Fibroblast of lung (primary cell): ENCODE results near the gene WHAMM. TPM values are rescaled to one million over a fixed set of nuclear protein-coding genes. Genes with fewer than 3 reads are reported as not detected.

ENCODE experiments used
- DNase-seq, 2 donors: peaks; one replicate each; pipeline versions ENCODE4 v3.0.0 to v3.0.0-alpha.2; 2010; ENCODE audit warnings: low read depth in 2 of 2
- H2AFZ ChIP-seq: 2 replicates; pipeline ENCODE4 v1.5.1; 2012; ENCODE audit warnings: low read length, control low read depth, inconsistent platforms
- H3K27ac ChIP-seq: 2 replicates; pipeline ENCODE4 v1.5.1; 2011; ENCODE audit warnings: low read length, control low read depth; ENCODE audit not compliant: insufficient read depth
- H3K27me3 ChIP-seq: 2 replicates; pipeline ENCODE4 v1.5.1; 2011; ENCODE audit warnings: mild to moderate bottlenecking, low read length; ENCODE audit not compliant: control insufficient read depth, insufficient read depth
- H3K36me3 ChIP-seq: 2 replicates; pipeline ENCODE4 v1.5.1; 2011; ENCODE audit warnings: low read length; ENCODE audit not compliant: control insufficient read depth, insufficient read depth
- H3K4me1 ChIP-seq: 2 replicates; pipeline ENCODE4 v1.5.1; 2011; ENCODE audit warnings: low read length; ENCODE audit not compliant: control insufficient read depth, insufficient read depth; ENCODE audit errors: extremely low read depth
- H3K4me2 ChIP-seq: 2 replicates; pipeline ENCODE4 v1.5.1; 2011; ENCODE audit warnings: low read length, control low read depth; ENCODE audit not compliant: insufficient read depth; ENCODE audit errors: extremely low read depth
- H3K4me3 ChIP-seq, 4 experiments: fragments of 200-600 bp in 1 of 4; sonication (generic) in 1 of 4; replicated peaks in 1 of 4; 2 replicates each; pipeline ENCODE4 v1.5.1; 2011 to 2016; ENCODE audit warnings: low read length in 4 of 4, low read depth in 3 of 4, mild to moderate bottlenecking in 3 of 4, control low read depth in 2 of 4, inconsistent platforms in 1 of 4, mixed read lengths in 1 of 4; ENCODE audit not compliant: insufficient read depth in 1 of 4; ENCODE audit errors: control extremely low read depth in 1 of 4
- H3K79me2 ChIP-seq: 2 replicates; pipeline ENCODE4 v1.5.1; 2012; ENCODE audit warnings: mild to moderate bottlenecking, low read length, inconsistent platforms; ENCODE audit not compliant: control insufficient read depth, insufficient read depth
- H3K9ac ChIP-seq: 2 replicates; pipeline ENCODE4 v1.5.1; 2011; ENCODE audit warnings: mild to moderate bottlenecking, low read length, control low read depth; ENCODE audit not compliant: insufficient read depth
- H3K9me3 ChIP-seq: 2 replicates; pipeline ENCODE4 v1.5.1; 2012; ENCODE audit warnings: low read depth, low read length; ENCODE audit not compliant: control insufficient read depth, insufficient read depth
- H4K20me1 ChIP-seq: 2 replicates; pipeline ENCODE4 v1.5.1; 2011; ENCODE audit warnings: low read length; ENCODE audit not compliant: control insufficient read depth, insufficient read depth; ENCODE audit errors: extremely low read depth
- CTCF ChIP-seq, 2 donors: IDR thresholded peaks in 1 of 2; conservative IDR thresholded peaks in 1 of 2; 1 replicate in 1 of 2; 2 replicates in 1 of 2; pipeline ENCODE4 v1.5.1; 2011 to 2012; ENCODE audit warnings: low read length in 2 of 2, control low read depth in 1 of 2, inconsistent platforms in 1 of 2, low read depth in 1 of 2, mild to moderate bottlenecking in 1 of 2
- EZH2 ChIP-seq: IDR thresholded peaks from 2 replicates; pipeline ENCODE4 v1.5.1; 2012; ENCODE audit warnings: low read length, control low read depth, mild to moderate bottlenecking; ENCODE audit errors: missing control alignments
- polyA plus RNA-seq, 2 donors: library from polyadenylated mRNA; depleted of rRNA in 1 of 2; stranded (reverse) in 1 of 2; unstranded in 1 of 2; fragments of >200 nt; gene quantifications; 2 replicates each; pipeline ENCODE4 v1.2.1, GENCODE V29; 2011 to 2012; ENCODE audit warnings: missing spikeins in 1 of 2
- total RNA-seq: library from RNA; depleted of rRNA; stranded (reverse); fragments of >200 nt; gene quantifications from 2 replicates; pipeline ENCODE4 v1.2.1, GENCODE V29; 2014

Gene WHAMM
- total and polyA plus RNA-seq, 2 donors (not counting 1 experiment from before 2014, with no cell fraction given), result 5.3 to 5.6 TPM

DNA sequence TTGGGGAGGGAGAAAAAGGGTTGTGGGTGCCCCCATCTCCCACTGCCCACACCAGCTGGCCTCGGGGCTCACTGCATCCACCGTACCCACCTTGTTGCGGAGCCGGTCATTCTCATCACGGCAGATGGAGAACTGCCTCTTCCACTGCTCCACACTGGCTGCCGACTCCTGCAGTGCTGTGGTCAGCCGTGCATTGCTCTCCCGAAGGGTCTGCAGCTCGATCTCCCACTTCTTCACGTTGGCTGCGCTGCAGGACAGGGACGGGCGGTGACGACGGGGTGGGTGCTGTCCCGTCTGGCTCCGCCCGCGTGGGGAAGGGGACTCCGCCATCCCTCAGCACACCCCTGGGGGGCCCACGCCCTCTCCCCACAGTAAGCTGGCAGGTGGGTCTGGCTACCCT is 45.1 kb downstream of the WHAMM start:
- Histone ChIP-seq H2AFZ (no peak overlapping the region), H3K9ac (no peak overlapping the region), H3K27me3 (no peaks in the 10 kb centered on the region), H3K4me1 (no peaks in the 10 kb centered on the region), H3K4me2 (no peak overlapping the region), H3K79me2 (no peaks in the 10 kb centered on the region), H3K27ac (no peak overlapping the region), H3K36me3 (no peaks in the 10 kb centered on the region), H4K20me1 (no peaks in the 10 kb centered on the region), H3K9me3 (no peaks in the 10 kb centered on the region), H3K4me3 (no peak overlapping the region)
- TF ChIP-seq EZH2, result no peak
- TF ChIP-seq CTCF (conservative IDR thresholded peaks at IDR 0.05 in 1 of 2, IDR thresholded peaks at IDR 0.05 in 1 of 2; ENCODE audit: low read depth in 1 of 2, low read length in 2 of 2), result no peak
- no peak for DNase-seq

- H3K4me3 ChIP-seq, result no peak overlapping the region
- no peak overlapping the region for H3K4me2 ChIP-seq
- no peaks in the 10 kb centered on the region for H3K9me3 ChIP-seq
- no peaks in the 10 kb centered on the region for H4K20me1 ChIP-seq
- TF ChIP-seq EZH2 (no peak), CTCF (conservative IDR thresholded peaks at IDR 0.05 in 1 of 2, IDR thresholded peaks at IDR 0.05 in 1 of 2; ENCODE audit: low read depth in 1 of 2, low read length in 2 of 2) (no peak)
- no peak for DNase-seq
- no peak overlapping the region for H2AFZ ChIP-seq
- no peaks in the 10 kb centered on the region for H3K36me3 ChIP-seq
- no peak overlapping the region for H3K9ac ChIP-seq
- H3K79me2 ChIP-seq, result no peaks in the 10 kb centered on the region
- no peak overlapping the region for H3K27ac ChIP-seq
- no peaks in the 10 kb centered on the region for H3K4me1 ChIP-seq
- no peaks in the 10 kb centered on the region for H3K27me3 ChIP-seq
Observed at GRCh38 chr15:82855286-82856100, 46.1 kb downstream of the WHAMM start.

GRCh38 chr15:82856397-82857170 is 47.2 kb downstream of the WHAMM start:
- Histone ChIP-seq H3K27ac (no peak overlapping the region), H3K9me3 (no peaks in the 10 kb centered on the region), H3K79me2 (no peaks in the 10 kb centered on the region), H3K4me1 (no peaks in the 10 kb centered on the region), H4K20me1 (no peaks in the 10 kb centered on the region), H2AFZ (no peak overlapping the region), H3K4me3 (no peak overlapping the region), H3K9ac (no peak overlapping the region), H3K36me3 (no peaks in the 10 kb centered on the region), H3K4me2 (no peak overlapping the region), H3K27me3 (no peaks in the 10 kb centered on the region)
- no peak for TF ChIP-seq EZH2
- TF ChIP-seq CTCF (conservative IDR thresholded peaks at IDR 0.05 in 1 of 2, IDR thresholded peaks at IDR 0.05 in 1 of 2; ENCODE audit: low read depth in 1 of 2, low read length in 2 of 2), result no peak
- DNase-seq, result no peak
